Measurements from ENCODE around the gene SPACA9. TPM values are rescaled to one million over a fixed set of nuclear protein-coding genes. Genes with fewer than 3 reads are reported as not detected.

Gene SPACA9
- total RNA-seq, 1 donor from 2014 or later = 13.9 TPM

DNA sequence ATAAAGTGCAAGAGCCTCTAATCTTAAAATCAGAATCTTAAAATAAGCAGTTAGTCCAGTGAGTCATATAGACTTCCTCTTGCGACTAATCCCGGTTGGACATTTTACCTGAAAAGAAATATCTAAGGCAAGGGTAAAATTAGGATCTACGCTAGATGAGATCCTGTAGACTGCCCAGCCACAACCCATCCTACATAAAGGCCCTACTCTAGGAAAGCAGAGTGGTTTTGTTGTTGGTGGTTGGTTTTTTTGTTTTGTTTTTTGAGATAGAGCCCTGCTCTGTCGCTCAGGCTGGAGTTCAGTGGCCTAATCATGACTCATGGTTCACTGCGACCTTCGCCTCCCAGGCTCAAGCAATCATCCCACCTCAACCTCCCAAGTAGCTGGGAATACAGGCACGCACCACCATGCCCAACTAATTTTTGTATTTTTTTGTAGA is 58.8 kb downstream of the SPACA9 start:
- H3K36me3 ChIP-seq = peaks cover 29% of the 10 kb centered on the region
- H3K9me3 ChIP-seq = no peaks in the 10 kb centered on the region
- H3K27me3 ChIP-seq (ENCODE audit: low read depth) = no peaks in the 10 kb centered on the region
- TF ChIP-seq CTCF (IDR thresholded peaks at IDR 0.05) = no peak
- H3K4me3 ChIP-seq = no peak overlapping the region
- intact Hi-C loops (cut with DNase I) = no loop called here
- H3K27ac ChIP-seq = no peak overlapping the region
- ATAC-seq = no peak
- H3K4me1 ChIP-seq = peaks cover 13% of the 10 kb centered on the region
- no peak for DNase-seq

GRCh38 chr9:132939169-132939568 is 60.5 kb downstream of the SPACA9 start:
- H3K36me3 ChIP-seq = peaks cover 14% of the 10 kb centered on the region
- H3K4me3 ChIP-seq = no peak overlapping the region
- no peak for ATAC-seq
- TF ChIP-seq CTCF (IDR thresholded peaks at IDR 0.05) = no peak
- no peaks in the 10 kb centered on the region for H3K27me3 ChIP-seq (ENCODE audit: low read depth)
- intact Hi-C loops (cut with DNase I) = no loop called here
- H3K9me3 ChIP-seq = no peaks in the 10 kb centered on the region
- no peak overlapping the region for H3K27ac ChIP-seq
- no peak for DNase-seq
- peaks cover 26% of the 10 kb centered on the region for H3K4me1 ChIP-seq

Other genes starting within 250 kb of the SPACA9 start
- gene DDX31, start 208.9 kb upstream of the SPACA9 start, total RNA-seq = 14.1 TPM
- gene GTF3C4, start 208.4 kb upstream of the SPACA9 start, total RNA-seq = 14.0 TPM
- 6.1 TPM for gene AK8, start 614 bp upstream of the SPACA9 start, total RNA-seq
- 50.9 TPM for gene TSC1, start 65.7 kb downstream of the SPACA9 start, total RNA-seq
- gene GFI1B, start 99.8 kb downstream of the SPACA9 start, total RNA-seq = 1.1 TPM
- gene GTF3C5, start 152.1 kb downstream of the SPACA9 start, total RNA-seq = 44.8 TPM
- 1.4 TPM for gene CEL, start 183.1 kb downstream of the SPACA9 start, total RNA-seq
- 71.1 TPM for gene RALGDS, start 242.3 kb downstream of the SPACA9 start, total RNA-seq

All from lower lobe of right lung (tissue), 2 donors.